SK-N-MC (cell line): ENCODE data around the gene CACNA1S.

Experiments
- EZH2 ChIP-seq: fragments of 200-600 bp; sonication (generic); IDR thresholded peaks from one replicate; pipeline ENCODE4 v1.6.1; 2017; ENCODE audit warnings: antibody characterized with exemption
- FOXP2 ChIP-seq: optimal IDR thresholded peaks from 2 replicates; pipeline ENCODE3; 2011; ENCODE audit warnings: mild to moderate bottlenecking, moderate library complexity; ENCODE audit not compliant: insufficient read depth; ENCODE audit errors: extremely low read length, control extremely low read depth
- POLR2AphosphoS5 ChIP-seq: IDR thresholded peaks from 2 replicates; pipeline ENCODE4 v1.6.1; 2012; ENCODE audit warnings: mild to moderate bottlenecking, low read depth, low read length, borderline replicate concordance

DNA sequence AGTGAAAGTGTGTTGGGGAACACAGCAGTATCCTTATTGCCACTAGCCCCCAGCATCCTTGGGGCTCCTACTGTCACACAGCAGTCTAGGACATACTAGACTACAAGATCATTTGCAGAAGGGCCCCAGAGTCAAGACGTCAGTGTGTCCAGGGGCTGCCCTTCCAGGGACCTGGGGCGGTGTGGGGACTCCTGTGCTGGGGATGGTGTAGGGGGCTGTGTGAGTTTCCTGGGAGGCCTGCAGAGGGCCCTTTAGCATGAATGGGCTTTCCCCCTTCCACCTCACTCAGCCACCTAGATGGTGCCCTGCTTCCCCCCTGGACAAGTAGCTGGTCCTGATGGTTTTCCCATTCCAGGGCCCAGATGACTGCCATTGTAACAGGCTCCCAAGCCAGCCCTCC, 71.2 kb downstream of the CACNA1S start:
- TF ChIP-seq EZH2: no peak
- TF ChIP-seq POLR2AphosphoS5: no peak
- no peak for TF ChIP-seq FOXP2
